Kidney (tissue), 14 donors: ENCODE results near the gene KIF20A. TPM values are rescaled to one million over a fixed set of nuclear protein-coding genes. Genes with fewer than 3 reads are reported as not detected.
"Not testable (repeated sequence)": the region's sequence is repeated elsewhere in the genome, so short reads cannot be mapped to it uniquely, and the experiment has no call there.

Source experiments
- DNase-seq, 5 donors: peaks; one replicate each; pipeline ENCODE4 v3.0.0-alpha.2; 2013 to 2020
- FAIRE-seq: peaks from 2 replicates; lab custom pipeline; 2012; peaks lifted over from hg19 to GRCh38; lab: Jason Lieb, UNC
- H3K27ac ChIP-seq, 2 donors: one replicate each; pipeline ENCODE4 v1.7.0; 2013; ENCODE audit warnings: low read depth in 2 of 2, low read length in 2 of 2, inconsistent platforms in 1 of 2
- H3K27me3 ChIP-seq: one replicate; pipeline ENCODE4 v1.7.1; 2013; ENCODE audit warnings: low read length, inconsistent platforms; ENCODE audit not compliant: control insufficient read depth, insufficient read depth
- H3K36me3 ChIP-seq, 3 donors: one replicate each; pipeline versions ENCODE4 v1.7.0 to v1.7.1; 2013; ENCODE audit warnings: low read length in 3 of 3, control low read depth in 1 of 3, inconsistent platforms in 1 of 3; ENCODE audit not compliant: insufficient read depth in 3 of 3, control insufficient read depth in 2 of 3
- H3K4me1 ChIP-seq, 3 donors: one replicate each; pipeline versions ENCODE4 v1.7.0 to v1.7.1; 2013; ENCODE audit warnings: low read length in 3 of 3, inconsistent platforms in 1 of 3, low read depth in 1 of 3; ENCODE audit not compliant: control insufficient read depth in 2 of 3, insufficient read depth in 2 of 3
- H3K4me3 ChIP-seq, 3 donors: one replicate each; pipeline versions ENCODE4 v1.7.0 to v1.8.1; 2013; ENCODE audit warnings: low read length in 3 of 3, control low read depth in 1 of 3, inconsistent platforms in 1 of 3
- H3K9ac ChIP-seq, 3 donors: one replicate each; pipeline versions ENCODE4 v1.7.0 to v1.7.1; 2013; ENCODE audit warnings: low read length in 3 of 3, control low read depth in 1 of 3, inconsistent platforms in 1 of 3
- H3K9me3 ChIP-seq, 3 donors: one replicate each; pipeline versions ENCODE4 v1.7.0 to v1.7.1; 2013; ENCODE audit warnings: low read length in 3 of 3, control low read depth in 1 of 3, inconsistent platforms in 1 of 3; ENCODE audit not compliant: control insufficient read depth in 2 of 3, insufficient read depth in 1 of 3
- intact Hi-C: fragments of 100-400 bp; cut with DNase I; formaldehyde crosslinking; loops from one replicate; pipeline ENCODE4 v1.11.1; 2022
- polyA plus RNA-seq: library from polyadenylated mRNA; stranded (reverse); fragments of 350-450 nt; fragmentation: Illumina TruSeq; extraction: RNeasy Lipid Tissue Mini Kit (QIAGEN cat#74804); gene quantifications from one replicate; pipeline ENCODE4 v1.2.3, GENCODE V29; 2014; ENCODE audit warnings: low read depth, low replicate concordance; ENCODE audit not compliant: insufficient read depth
- total RNA-seq: library from RNA; stranded (reverse); fragmentation: NEBNext Ultra II Directional; extraction: Animal tissue kit (Norgen Biotek cat#: 25700); gene quantifications from one replicate; pipeline ENCODE4 v1.2.1, GENCODE V29; 2021
- TF ChIP-seq, protein P1 (sequence below): IDR thresholded peaks from 3 replicates; pipeline ENCODE4 v1.5.1; 2012; ENCODE audit warnings: mild to moderate bottlenecking, moderate library complexity, borderline replicate concordance; ENCODE audit not compliant: insufficient read depth; ENCODE audit errors: extremely low read depth
- donor health status: control.
- donor health status: control.
- donor health status: control.
- donor health status: control.
- donor health status: control.
- donor health status: DM: yes; HTN: yes; CAD: no.
- donor health status: Normal renal cell carcinoma (clear cell type).

KIF20A gene
- total and polyA plus RNA-seq, 2 donors from 2014 or later, result 0.22 to 0.63 TPM

- Histone ChIP-seq H3K27me3 (no peaks in the 10 kb centered on the region), H3K9ac (no peak overlapping the region), H3K4me1 (peaks cover 0 to 6% (median 3%) of the 10 kb centered on the region in 3 donors), H3K36me3 (peaks cover 2 to 15% (median 5%) of the 10 kb centered on the region in 3 donors), H3K4me3 (no peak overlapping the region), H3K27ac (no peak overlapping the region), H3K9me3 (no peaks in the 10 kb centered on the region)
- FAIRE-seq (no peak), DNase-seq (no peak)
- TF ChIP-seq, protein P1, sequence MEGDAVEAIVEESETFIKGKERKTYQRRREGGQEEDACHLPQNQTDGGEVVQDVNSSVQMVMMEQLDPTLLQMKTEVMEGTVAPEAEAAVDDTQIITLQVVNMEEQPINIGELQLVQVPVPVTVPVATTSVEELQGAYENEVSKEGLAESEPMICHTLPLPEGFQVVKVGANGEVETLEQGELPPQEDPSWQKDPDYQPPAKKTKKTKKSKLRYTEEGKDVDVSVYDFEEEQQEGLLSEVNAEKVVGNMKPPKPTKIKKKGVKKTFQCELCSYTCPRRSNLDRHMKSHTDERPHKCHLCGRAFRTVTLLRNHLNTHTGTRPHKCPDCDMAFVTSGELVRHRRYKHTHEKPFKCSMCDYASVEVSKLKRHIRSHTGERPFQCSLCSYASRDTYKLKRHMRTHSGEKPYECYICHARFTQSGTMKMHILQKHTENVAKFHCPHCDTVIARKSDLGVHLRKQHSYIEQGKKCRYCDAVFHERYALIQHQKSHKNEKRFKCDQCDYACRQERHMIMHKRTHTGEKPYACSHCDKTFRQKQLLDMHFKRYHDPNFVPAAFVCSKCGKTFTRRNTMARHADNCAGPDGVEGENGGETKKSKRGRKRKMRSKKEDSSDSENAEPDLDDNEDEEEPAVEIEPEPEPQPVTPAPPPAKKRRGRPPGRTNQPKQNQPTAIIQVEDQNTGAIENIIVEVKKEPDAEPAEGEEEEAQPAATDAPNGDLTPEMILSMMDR, result no peak
- intact Hi-C loops, result no loop called here
These were observed 3.9 kb downstream of the KIF20A start for GRCh38 chr5:138182808-138183207.

DNA sequence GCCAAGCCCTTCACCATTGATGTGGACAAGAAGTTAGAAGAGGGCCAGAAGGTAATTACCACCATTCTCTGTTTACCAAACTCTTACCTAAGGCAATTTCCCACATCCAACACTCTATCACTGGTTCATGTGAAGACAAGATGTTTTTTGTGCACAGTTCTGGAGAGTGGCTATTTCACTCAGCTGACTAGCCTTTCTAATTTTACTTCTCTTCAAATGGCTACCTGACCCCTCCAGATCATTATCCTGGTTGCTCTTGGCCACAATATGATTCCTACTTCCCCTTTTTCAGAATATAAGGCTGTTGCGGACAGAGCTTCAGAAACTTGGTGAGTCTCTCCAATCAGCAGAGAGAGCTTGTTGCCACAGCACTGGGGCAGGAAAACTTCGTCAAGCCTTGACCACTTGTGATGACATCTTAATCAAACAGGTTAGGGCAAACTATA is 7.1 kb downstream of the KIF20A start:
- intact Hi-C loops, result no loop called here

GRCh38 chr5:138188626-138189025 is 9.7 kb downstream of the KIF20A start:
- Histone ChIP-seq H3K27ac (no peak overlapping the region), H3K9ac (no peak overlapping the region), H3K27me3 (no peaks in the 10 kb centered on the region), H3K4me1 (no peaks in the 10 kb centered on the region), H3K9me3 (no peaks in the 10 kb centered on the region), H3K36me3 (peaks cover 21 to 53% (median 34%) of the 10 kb centered on the region in 3 donors), H3K4me3 (no peak overlapping the region)
- FAIRE-seq, result no peak
- intact Hi-C loops, result no loop called here
- no peak for DNase-seq
- TF ChIP-seq, protein P1, result no peak

More for the DNA sequence above, 7.1 kb downstream of the KIF20A start:
- Histone ChIP-seq H3K4me3 (no peak overlapping the region), H3K9me3 (no peaks in the 10 kb centered on the region), H3K4me1 (no peaks in the 10 kb centered on the region), H3K27ac (no peak overlapping the region), H3K9ac (no peak overlapping the region), H3K27me3 (no peaks in the 10 kb centered on the region), H3K36me3 (peaks cover 12 to 34% (median 22%) of the 10 kb centered on the region in 3 donors)
- TF ChIP-seq, protein P1, result no peak
- DNase-seq (no peak), FAIRE-seq (no peak)

- FAIRE-seq, result no peak
- Histone ChIP-seq H3K4me3 (no peak overlapping the region), H3K36me3 (peaks cover 19 to 48% (median 32%) of the 10 kb centered on the region in 3 donors), H3K9ac (no peak overlapping the region), H3K27me3 (no peaks in the 10 kb centered on the region), H3K9me3 (no peaks in the 10 kb centered on the region), H3K27ac (no peak overlapping the region), H3K4me1 (no peaks in the 10 kb centered on the region)
- intact Hi-C loops, result no loop called here
- TF ChIP-seq, protein P1, result no peak
- DNase-seq, result no peak
These were observed 13.9 kb downstream of the KIF20A start for GRCh38 chr5:138192826-138193225.

DNA sequence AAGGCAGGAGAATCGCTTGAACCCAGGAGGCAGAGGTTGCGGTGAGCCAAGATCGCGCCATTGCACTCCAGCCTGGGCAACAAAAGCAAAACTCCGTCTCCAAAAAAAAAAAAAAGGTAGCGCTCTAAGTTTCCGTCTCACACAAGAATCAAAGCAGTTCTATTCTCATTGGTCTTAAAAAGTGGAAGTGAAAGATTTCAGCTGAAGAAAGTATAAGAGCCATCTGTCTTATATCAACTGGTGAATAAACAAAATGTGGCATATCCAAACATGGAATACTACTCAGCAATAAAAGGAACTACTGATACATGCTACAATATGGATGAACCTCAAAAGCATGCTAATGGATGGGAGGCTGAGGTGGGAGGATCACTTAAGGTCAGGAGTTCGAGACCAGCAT is 14.9 kb downstream of the KIF20A start:
- H3K27ac ChIP-seq, DNase-seq, H3K27me3 ChIP-seq, H3K4me3 ChIP-seq, FAIRE-seq, H3K9me3 ChIP-seq, intact Hi-C loops, H3K9ac ChIP-seq, H3K4me1 ChIP-seq: not testable (repeated sequence)
- H3K36me3 ChIP-seq, result peaks cover 13 to 48% (median 30%) of the 10 kb centered on the region in 3 donors
